HepG2 (cell line): Measurements from ENCODE around the gene NPPB.

Source experiments
- ARID2 ChIP-seq: sonication (generic); formaldehyde crosslinking; IDR thresholded peaks from 2 replicates; pipeline ENCODE4 v1.8.1; 2022; ENCODE audit warnings: mild to moderate bottlenecking, missing genetic modification reagents, borderline replicate concordance
- CTCF ChIP-seq: sonication (generic); formaldehyde crosslinking; IDR thresholded peaks from 2 replicates; pipeline ENCODE4 v1.5.0; 2020; ENCODE audit warnings: mild to moderate bottlenecking, missing genetic modification reagents, moderate library complexity
- EP300 ChIP-seq, 3 experiments: sonication (generic) in 1 of 3; formaldehyde crosslinking in 1 of 3; IDR thresholded peaks; 2 replicates each; pipeline versions ENCODE4 v1.5.1 to v1.6.1; 2011 to 2020; ENCODE audit warnings: low read depth in 2 of 3, low read length in 2 of 3, borderline replicate concordance in 1 of 3, improper control_type of control experiment in 1 of 3, mild to moderate bottlenecking in 1 of 3, missing genetic modification reagents in 1 of 3, moderate library complexity in 1 of 3
- POLR2AphosphoS5 ChIP-seq: IDR thresholded peaks from 2 replicates; pipeline ENCODE4 v1.6.1; 2012; ENCODE audit warnings: low read depth, low read length
- ZBTB7A ChIP-seq: sonication (generic); formaldehyde crosslinking; IDR thresholded peaks from 2 replicates; pipeline ENCODE4 v1.8.0; 2022; ENCODE audit warnings: mild to moderate bottlenecking, missing genetic modification reagents
- ZC3H4 ChIP-seq: sonication (generic); formaldehyde crosslinking; IDR thresholded peaks from 2 replicates; pipeline ENCODE4 v1.4.0; 2020; ENCODE audit warnings: missing genetic modification reagents, borderline replicate concordance
- ZNF256 ChIP-seq: sonication (generic); formaldehyde crosslinking; conservative IDR thresholded peaks from 2 replicates; pipeline ENCODE4 v1.4.0; 2020; ENCODE audit warnings: missing genetic modification reagents
- ZNF7 ChIP-seq: IDR thresholded peaks from 2 replicates; pipeline ENCODE4 v1.6.1; 2016; ENCODE audit warnings: missing biosample characterization, missing genetic modification reagents

GRCh38 chr1:11872545-11872944 lies 13.8 kb upstream of the NPPB start:
- no peak for TF ChIP-seq ZNF256 (CRISPR knock-in tag)
- TF ChIP-seq CTCF (CRISPR knock-in tag) = no peak
- no peak for TF ChIP-seq POLR2AphosphoS5
- no peak for TF ChIP-seq ZBTB7A
- TF ChIP-seq ZC3H4 = no peak
- TF ChIP-seq ARID2 = no peak
- no peak for TF ChIP-seq EP300 (IDR thresholded peaks at IDR 0.05; ENCODE audit: low read depth in 2 of 2, low read length in 2 of 2)
- TF ChIP-seq EP300 (CRISPR knock-in tag; IDR thresholded peaks at IDR 0.05; ENCODE audit: borderline replicate concordance) = no peak
- no peak for TF ChIP-seq ZNF7 (CRISPR knock-in tag)
